Right lobe of liver (tissue), 4 donors: Measurements from ENCODE around the gene UBAP1L.

Source experiments
- POLR2A ChIP-seq: fragments of 450-650 bp; IDR thresholded peaks from one replicate; pipeline ENCODE4 v1.6.1; 2017; ENCODE audit warnings: antibody characterized with exemption, mild to moderate bottlenecking
- TF ChIP-seq, protein P1 (sequence below), 4 donors: fragments of 200-600 bp in 3 of 4; fragments of 450-650 bp in 1 of 4; IDR thresholded peaks; one replicate each; pipeline versions ENCODE4 v1.5.1 to v1.8.0; 2016 to 2022; ENCODE audit warnings: antibody characterized with exemption in 4 of 4, mild to moderate bottlenecking in 2 of 4
- donor health status: DM: no; HTN: no; CAD: no.
- donor health status: DM: no; HTN: no; CAD: no.
- donor health status: DM: no; HTN: yes; CAD: no.

GRCh38 chr15:65062061-65062460 is 52.9 kb downstream of the UBAP1L start:
- TF ChIP-seq, protein P1, sequence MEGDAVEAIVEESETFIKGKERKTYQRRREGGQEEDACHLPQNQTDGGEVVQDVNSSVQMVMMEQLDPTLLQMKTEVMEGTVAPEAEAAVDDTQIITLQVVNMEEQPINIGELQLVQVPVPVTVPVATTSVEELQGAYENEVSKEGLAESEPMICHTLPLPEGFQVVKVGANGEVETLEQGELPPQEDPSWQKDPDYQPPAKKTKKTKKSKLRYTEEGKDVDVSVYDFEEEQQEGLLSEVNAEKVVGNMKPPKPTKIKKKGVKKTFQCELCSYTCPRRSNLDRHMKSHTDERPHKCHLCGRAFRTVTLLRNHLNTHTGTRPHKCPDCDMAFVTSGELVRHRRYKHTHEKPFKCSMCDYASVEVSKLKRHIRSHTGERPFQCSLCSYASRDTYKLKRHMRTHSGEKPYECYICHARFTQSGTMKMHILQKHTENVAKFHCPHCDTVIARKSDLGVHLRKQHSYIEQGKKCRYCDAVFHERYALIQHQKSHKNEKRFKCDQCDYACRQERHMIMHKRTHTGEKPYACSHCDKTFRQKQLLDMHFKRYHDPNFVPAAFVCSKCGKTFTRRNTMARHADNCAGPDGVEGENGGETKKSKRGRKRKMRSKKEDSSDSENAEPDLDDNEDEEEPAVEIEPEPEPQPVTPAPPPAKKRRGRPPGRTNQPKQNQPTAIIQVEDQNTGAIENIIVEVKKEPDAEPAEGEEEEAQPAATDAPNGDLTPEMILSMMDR (IDR thresholded peaks at IDR 0.05): no peak
- TF ChIP-seq POLR2A: no peak
